Measurements from ENCODE around the gene EFNA1. TPM values are rescaled to one million over a fixed set of nuclear protein-coding genes. Genes with fewer than 3 reads are reported as not detected.

Gene EFNA1
- total and polyA plus RNA-seq, 2 of the 13 experiments (the other 11 are each of a cell fraction or from before 2014, with no cell fraction given) = 81.8 to 874 TPM

DNA sequence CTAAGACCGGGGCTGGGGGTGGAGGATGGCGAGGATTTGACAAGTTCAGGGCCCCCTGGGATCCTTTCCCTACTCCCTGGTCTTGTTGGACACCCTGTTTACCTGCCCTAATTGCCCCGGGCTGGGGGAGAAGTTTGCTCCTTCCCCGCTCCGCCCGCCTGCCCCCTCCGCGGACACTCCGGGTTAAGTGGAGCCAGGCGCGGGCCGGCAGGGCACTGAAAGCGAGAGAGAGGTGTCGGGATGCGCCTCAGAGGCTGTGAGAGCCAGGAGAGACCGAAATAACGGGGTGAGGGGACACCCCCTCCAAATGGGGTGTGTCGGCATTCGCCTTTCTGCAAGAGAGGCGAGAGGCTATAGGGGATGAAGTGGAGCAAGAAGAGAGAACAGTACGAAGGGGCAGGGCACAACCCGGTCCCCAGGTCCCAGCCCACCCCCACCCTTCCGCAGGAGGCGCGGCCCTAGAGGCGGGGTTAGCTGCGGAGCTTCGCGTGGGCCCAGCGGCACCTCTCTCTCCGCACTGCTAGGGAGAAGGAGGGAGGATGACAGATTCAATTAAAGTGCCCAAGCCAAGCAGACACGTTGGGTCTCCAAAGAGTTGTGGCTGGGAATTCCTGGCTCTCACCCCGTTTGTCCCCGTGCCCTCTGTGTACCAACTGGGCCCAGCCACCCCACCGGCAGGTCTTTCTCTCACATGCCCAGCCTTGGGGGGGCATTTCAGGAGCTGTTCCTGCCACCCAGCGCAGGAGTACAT, 45.2 kb upstream of the EFNA1 start:
- 5% methylated on average over 30 of the region's 36 CpGs for WGBS (ENCODE audit: low lambda C conversion rate)
- POLR2A ChIA-PET = no interaction called here
- TF ChIP-seq MTF2 (CRISPR knock-in tag; IDR thresholded peaks at IDR 0.05; ENCODE audit: borderline replicate concordance) = peak; percentile 62
- TF ChIP-seq FIP1L1 (IDR thresholded peaks at IDR 0.05; ENCODE audit: borderline replicate concordance, insufficient read depth, low read depth, low read length) = no peak
- TF ChIP-seq, protein P1, sequence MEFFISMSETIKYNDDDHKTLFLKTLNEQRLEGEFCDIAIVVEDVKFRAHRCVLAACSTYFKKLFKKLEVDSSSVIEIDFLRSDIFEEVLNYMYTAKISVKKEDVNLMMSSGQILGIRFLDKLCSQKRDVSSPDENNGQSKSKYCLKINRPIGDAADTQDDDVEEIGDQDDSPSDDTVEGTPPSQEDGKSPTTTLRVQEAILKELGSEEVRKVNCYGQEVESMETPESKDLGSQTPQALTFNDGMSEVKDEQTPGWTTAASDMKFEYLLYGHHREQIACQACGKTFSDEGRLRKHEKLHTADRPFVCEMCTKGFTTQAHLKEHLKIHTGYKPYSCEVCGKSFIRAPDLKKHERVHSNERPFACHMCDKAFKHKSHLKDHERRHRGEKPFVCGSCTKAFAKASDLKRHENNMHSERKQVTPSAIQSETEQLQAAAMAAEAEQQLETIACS (CRISPR knock-in tag; IDR thresholded peaks at IDR 0.05) = no peak
- TF ChIP-seq, protein P2, sequence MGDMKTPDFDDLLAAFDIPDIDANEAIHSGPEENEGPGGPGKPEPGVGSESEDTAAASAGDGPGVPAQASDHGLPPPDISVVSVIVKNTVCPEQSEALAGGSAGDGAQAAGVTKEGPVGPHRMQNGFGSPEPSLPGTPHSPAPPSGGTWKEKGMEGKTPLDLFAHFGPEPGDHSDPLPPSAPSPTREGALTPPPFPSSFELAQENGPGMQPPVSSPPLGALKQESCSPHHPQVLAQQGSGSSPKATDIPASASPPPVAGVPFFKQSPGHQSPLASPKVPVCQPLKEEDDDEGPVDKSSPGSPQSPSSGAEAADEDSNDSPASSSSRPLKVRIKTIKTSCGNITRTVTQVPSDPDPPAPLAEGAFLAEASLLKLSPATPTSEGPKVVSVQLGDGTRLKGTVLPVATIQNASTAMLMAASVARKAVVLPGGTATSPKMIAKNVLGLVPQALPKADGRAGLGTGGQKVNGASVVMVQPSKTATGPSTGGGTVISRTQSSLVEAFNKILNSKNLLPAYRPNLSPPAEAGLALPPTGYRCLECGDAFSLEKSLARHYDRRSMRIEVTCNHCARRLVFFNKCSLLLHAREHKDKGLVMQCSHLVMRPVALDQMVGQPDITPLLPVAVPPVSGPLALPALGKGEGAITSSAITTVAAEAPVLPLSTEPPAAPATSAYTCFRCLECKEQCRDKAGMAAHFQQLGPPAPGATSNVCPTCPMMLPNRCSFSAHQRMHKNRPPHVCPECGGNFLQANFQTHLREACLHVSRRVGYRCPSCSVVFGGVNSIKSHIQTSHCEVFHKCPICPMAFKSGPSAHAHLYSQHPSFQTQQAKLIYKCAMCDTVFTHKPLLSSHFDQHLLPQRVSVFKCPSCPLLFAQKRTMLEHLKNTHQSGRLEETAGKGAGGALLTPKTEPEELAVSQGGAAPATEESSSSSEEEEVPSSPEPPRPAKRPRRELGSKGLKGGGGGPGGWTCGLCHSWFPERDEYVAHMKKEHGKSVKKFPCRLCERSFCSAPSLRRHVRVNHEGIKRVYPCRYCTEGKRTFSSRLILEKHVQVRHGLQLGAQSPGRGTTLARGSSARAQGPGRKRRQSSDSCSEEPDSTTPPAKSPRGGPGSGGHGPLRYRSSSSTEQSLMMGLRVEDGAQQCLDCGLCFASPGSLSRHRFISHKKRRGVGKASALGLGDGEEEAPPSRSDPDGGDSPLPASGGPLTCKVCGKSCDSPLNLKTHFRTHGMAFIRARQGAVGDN (CRISPR knock-in tag; IDR thresholded peaks at IDR 0.05) = peak; percentile 45
- no peak for TF ChIP-seq ZNF10 (CRISPR knock-in tag; IDR thresholded peaks at IDR 0.05; ENCODE audit: borderline replicate concordance, low read depth)
- TF ChIP-seq ZNF883 (CRISPR knock-in tag; IDR thresholded peaks at IDR 0.05; ENCODE audit: not compliant biosample characterization) = no peak
- TF ChIP-seq ZNF546 (CRISPR knock-in tag; conservative IDR thresholded peaks at IDR 0.05) = no peak
- TF ChIP-seq ZNF589 (CRISPR knock-in tag; conservative IDR thresholded peaks at IDR 0.05) = no peak
- TF ChIP-seq HNF4A (CRISPR knock-in tag; IDR thresholded peaks at IDR 0.05) = no peak
- TF ChIP-seq SALL1 (CRISPR knock-in tag; IDR thresholded peaks at IDR 0.05) = 0 out of 2 replicates have a peak, but pooled peaks have one; percentile 1

More for the DNA sequence above, 45.2 kb upstream of the EFNA1 start:
- in situ Hi-C loops (cut with HindIII; ENCODE audit: extremely low pct_ligation_motif_present, low pct_unique_long_range_greater_than_20kb) (no loop called here), intact Hi-C loops (cut with micrococcal nuclease; ENCODE audit: unreplicated experiment) (loop anchor here (5.0 to 10.0 kb wide), 2 partner anchors 35 to 178 kb away; no protein-coding TSS in a partner anchor)
- FAIRE-seq = no peak
- no peak for ATAC-seq
- Histone ChIP-seq H3K79me2 (ENCODE audit: insufficient read depth, low read length) (no peaks in the 10 kb centered on the region), H3K27me3 (ENCODE audit: control insufficient read depth in 1 of 2, insufficient read depth in 2 of 2, low read length in 2 of 2) (peaks cover 27 to 68% of the 10 kb centered on the region in 2 experiments), H3K9me3 (ENCODE audit: low read length) (no peaks in the 10 kb centered on the region), H3K4me2 (ENCODE audit: low read depth, low read length) (peak overlapping the region; percentile 90), H3K4me3 (replicated peaks in 1 of 3; ENCODE audit: insufficient read depth in 1 of 3, low read depth in 2 of 3, low read length in 3 of 3) (peak overlapping the region; percentile 22 to 70 (median 41); a peak in 5 of 6 replicates), H3K36me3 (replicated peaks in 1 of 2; ENCODE audit: control insufficient read depth in 1 of 2, insufficient read depth in 2 of 2, low read length in 2 of 2) (no peaks in the 10 kb centered on the region), H2AFZ (ENCODE audit: low read length) (no peak overlapping the region), H4K20me1 (ENCODE audit: insufficient read depth, low read length) (peaks cover 4% of the 10 kb centered on the region; the same call in 1 of the 2 replicates), H3K27ac (ENCODE audit: extremely low read length, insufficient read depth, low read length) (no peak overlapping the region), H3K9ac (ENCODE audit: insufficient read depth, low read depth, low read length) (no peak overlapping the region), H3K4me1 (ENCODE audit: insufficient read depth, low read length) (peaks cover 88% of the 10 kb centered on the region)
- no peak for DNase-seq (ENCODE audit: low spot score)
- CTCF ChIA-PET (ENCODE audit: low intra/inter-chr PET ratio, low total read pairs) = interaction anchor here (1.4 kb wide), 1 partner anchor 81 kb away, joined by 4 read pairs; the partner anchor contains the start of gene ZBTB7B
- BruUV-seq (replicated peaks) = no TSS peak

Data from HepG2 (cell line).